Measurements from ENCODE around the gene BAHD1. TPM values are rescaled to one million over a fixed set of nuclear protein-coding genes. Genes with fewer than 3 reads are reported as not detected.

BAHD1 gene
- polyA plus RNA-seq, 3 donors: 8.7 to 10.0 (median 9.8) TPM

GRCh38 chr15:40511472-40512133 lies 70.8 kb downstream of the BAHD1 start:
- WGBS, 3 donors: 0 to 1% (median 1%) methylated on average over 58 to 61 of the region's 61 CpGs
- H3K27ac ChIP-seq (ENCODE audit: low read depth, low read length): no peak overlapping the region

- WGBS, 3 donors: 96 to 98% (median 98%) methylated on average over 2 of the region's 2 CpGs
Measured at GRCh38 chr15:40512440-40512839, 71.7 kb downstream of the BAHD1 start.

GRCh38 chr15:40513609-40514008 lies 72.9 kb downstream of the BAHD1 start:
- no peak overlapping the region for H3K27ac ChIP-seq (ENCODE audit: low read depth, low read length)
- 85 to 92% (median 91%) methylated on average over 5 of the region's 5 CpGs for WGBS, 3 donors

More at GRCh38 chr15:40512440-40512839, 71.7 kb downstream of the BAHD1 start:
- no peak overlapping the region for H3K27ac ChIP-seq (ENCODE audit: low read depth, low read length)

- no peak overlapping the region for H3K27ac ChIP-seq (ENCODE audit: low read depth, low read length)
- 92 to 96% (median 93%) methylated on average over 2 of the region's 2 CpGs for WGBS, 3 donors
Measured at GRCh38 chr15:40516322-40516721, 75.6 kb downstream of the BAHD1 start.

Other genes starting within 250 kb of the BAHD1 start
- gene PAK6, start 201.9 kb upstream of the BAHD1 start, polyA plus RNA-seq: 1 to 10 TPM in 1 of 3 donors, under 1 TPM in 2; 0.11 to 5.2 (median 0.43) TPM
- gene ANKRD63, start 157.9 kb upstream of the BAHD1 start, polyA plus RNA-seq: not detected
- gene PLCB2, start 133.0 kb upstream of the BAHD1 start, polyA plus RNA-seq: 10 to 100 TPM in 2 of 3 donors, 1 to 10 TPM in 1; 3.3 to 15.1 (median 12.7) TPM
- 1 to 10 TPM; 3.7 to 9.1 (median 7.4) TPM for gene INAFM2, start 117.3 kb upstream of the BAHD1 start, polyA plus RNA-seq
- gene CCDC9B, start 100.0 kb upstream of the BAHD1 start, polyA plus RNA-seq: 10 to 100 TPM in 1 of 3 donors, 1 to 10 TPM in 2; 2.8 to 14.6 (median 4.3) TPM
- 10 to 100 TPM in 1 of 3 donors, 1 to 10 TPM in 2; 2.2 to 37.3 (median 8.8) TPM for gene PHGR1, start 89.9 kb upstream of the BAHD1 start, polyA plus RNA-seq
- gene DISP2, start 82.7 kb upstream of the BAHD1 start, polyA plus RNA-seq: under 1 TPM; 0.24 to 0.62 (median 0.56) TPM
- gene KNSTRN, start 58.2 kb upstream of the BAHD1 start, polyA plus RNA-seq: 1 to 10 TPM; 3.2 to 6.6 (median 6.6) TPM
- 10 to 100 TPM; 19.1 to 49.6 (median 43.8) TPM for gene IVD, start 35.2 kb upstream of the BAHD1 start, polyA plus RNA-seq
- 1 to 10 TPM; 4.7 to 7.4 (median 7.0) TPM for gene CHST14, start 30.0 kb downstream of the BAHD1 start, polyA plus RNA-seq
- 10 to 100 TPM; 18.8 to 33.6 (median 29.5) TPM for gene CCDC32, start 124.1 kb downstream of the BAHD1 start, polyA plus RNA-seq
- 1 to 10 TPM; 4.0 to 9.4 (median 7.7) TPM for gene RPUSD2, start 128.3 kb downstream of the BAHD1 start, polyA plus RNA-seq
- gene KNL1, start 153.3 kb downstream of the BAHD1 start, polyA plus RNA-seq: 1 to 10 TPM in 1 of 3 donors, under 1 TPM in 2; 0.12 to 1.3 (median 0.12) TPM

Measured in adipose tissue (tissue), 3 donors.